NT2/D1 (cell line): Measurements from ENCODE around the gene COL26A1.

ENCODE experiments used
- YY1 ChIP-seq: IDR thresholded peaks from 2 replicates; pipeline ENCODE4 v1.6.1; 2011; ENCODE audit not compliant: insufficient read length, insufficient read depth
- ZNF274 ChIP-seq: IDR thresholded peaks from 2 replicates; pipeline ENCODE4 v1.6.1; 2011; ENCODE audit warnings: mild to moderate bottlenecking, low read depth, low read length

GRCh38 chr7:101598422-101598985 lies 235.8 kb downstream of the COL26A1 start:
- TF ChIP-seq ZNF274 (no peak), YY1 (no peak)
